HepG2 (cell line): ENCODE measurements around the gene STS. TPM values are rescaled to one million over a fixed set of nuclear protein-coding genes. Genes with fewer than 3 reads are reported as not detected.

Experiments used
- ATAC-seq: fragments of 200-7000 bp; cut with Tn5 transposase; 3 replicates; pipeline ENCODE4 v1.9.1; 2020; ENCODE audit warnings: mild to moderate bottlenecking, moderate library complexity
- BruUV-seq: library from RNA; stranded (reverse); fragments of 400-500 nt; replicated peaks from 2 replicates; lab custom pipeline; 2021; lab: Mats Ljungman, UMichigan
- CTCF ChIA-PET: fragments of 300-600 bp; formaldehyde crosslinking; extraction: SDS; loops from one replicate; lab custom pipeline; 2021; ENCODE audit warnings: low total read pairs, inconsistent platforms, low intra/inter-chr PET ratio; lab: Yijun Ruan, JAX
- POLR2A ChIA-PET: fragments of 350-600 bp; sonication (Branson Sonifier 250); formaldehyde crosslinking; loops from one replicate; lab custom pipeline; 2020; ENCODE audit warnings: antibody characterized with exemption, inconsistent platforms; lab: Yijun Ruan, JAX
- DNase-seq: peaks from one replicate; pipeline ENCODE4 v3.0.0-alpha.2; 2015; ENCODE audit warnings: low spot score
- FAIRE-seq: peaks from 3 replicates; lab custom pipeline; 2011; peaks lifted over from hg19 to GRCh38; lab: Jason Lieb, UNC
- H2AFZ ChIP-seq: one replicate; pipeline ENCODE4 v1.6.1; 2011; ENCODE audit warnings: low read length, inconsistent platforms
- H3K27ac ChIP-seq: fragments of 300-600 bp; 3 replicates; pipeline ENCODE4 v1.8.0; 2011; ENCODE audit warnings: mixed run types, mild to moderate bottlenecking, mixed read lengths, low read length, inconsistent platforms; ENCODE audit not compliant: insufficient read depth; ENCODE audit errors: extremely low read length
- H3K27me3 ChIP-seq, 2 experiments: fragments of 200-600 bp in 1 of 2; 2 replicates in 1 of 2; 3 replicates in 1 of 2; pipeline versions ENCODE4 v1.6.0 to v1.8.0; 2011; ENCODE audit warnings: low read length in 2 of 2, mild to moderate bottlenecking in 2 of 2, moderate library complexity in 2 of 2, inconsistent platforms in 1 of 2; ENCODE audit not compliant: insufficient read depth in 2 of 2, control insufficient read depth in 1 of 2
- H3K36me3 ChIP-seq, 2 experiments: fragments of 200-600 bp in 1 of 2; replicated peaks in 1 of 2; 2 replicates in 1 of 2; 3 replicates in 1 of 2; pipeline versions ENCODE4 v1.5.1 to v1.8.0; 2011; ENCODE audit warnings: low read length in 2 of 2, inconsistent platforms in 1 of 2; ENCODE audit not compliant: insufficient read depth in 2 of 2, control insufficient read depth in 1 of 2
- H3K4me1 ChIP-seq: 2 replicates; pipeline ENCODE4 v1.5.1; 2012; ENCODE audit warnings: low read length, inconsistent platforms; ENCODE audit not compliant: insufficient read depth
- H3K4me2 ChIP-seq: 2 replicates; pipeline ENCODE4 v1.6.0; 2011; ENCODE audit warnings: low read depth, low read length, inconsistent platforms
- H3K4me3 ChIP-seq, 3 experiments: fragments of 200-600 bp in 1 of 3; sonication (generic), shearing (Covaris generic) in 1 of 3; replicated peaks in 1 of 3; 2 replicates each; pipeline ENCODE4 v1.5.1; 2011 to 2016; ENCODE audit warnings: low read length in 3 of 3, inconsistent platforms in 2 of 3, low read depth in 2 of 3, mild to moderate bottlenecking in 2 of 3, control low read depth in 1 of 3, mixed read lengths in 1 of 3; ENCODE audit not compliant: insufficient read depth in 1 of 3
- H3K79me2 ChIP-seq: one replicate; pipeline ENCODE4 v1.6.1; 2011; ENCODE audit warnings: low read length, inconsistent platforms; ENCODE audit not compliant: insufficient read depth
- H3K9ac ChIP-seq: 2 replicates; pipeline ENCODE4 v1.6.0; 2011; ENCODE audit warnings: mild to moderate bottlenecking, low read depth, low read length, inconsistent platforms; ENCODE audit not compliant: insufficient read depth
- H3K9me3 ChIP-seq: 2 replicates; pipeline ENCODE4 v1.5.1; 2012; ENCODE audit warnings: mild to moderate bottlenecking, low read length
- H4K20me1 ChIP-seq: 2 replicates; pipeline ENCODE4 v1.6.0; 2011; ENCODE audit warnings: inconsistent platforms, mild to moderate bottlenecking, low read length, moderate library complexity; ENCODE audit not compliant: insufficient read depth
- ATF4 ChIP-seq, 2 experiments: fragments of 450-650 bp in 1 of 2; sonication (generic) in 1 of 2; formaldehyde crosslinking; IDR thresholded peaks; 2 replicates each; pipeline versions ENCODE4 v1.5.0 to v1.8.0; 2020 to 2022; ENCODE audit warnings: mild to moderate bottlenecking in 1 of 2, missing genetic modification reagents in 1 of 2
- CEBPB ChIP-seq: IDR thresholded peaks from 2 replicates; pipeline ENCODE4 v1.6.1; 2011; ENCODE audit warnings: low read depth, low read length, improper control_type of control experiment, borderline replicate concordance
- CEBPG ChIP-seq: IDR thresholded peaks from 2 replicates; pipeline ENCODE4 v1.6.1; 2016
- HMG20B ChIP-seq: conservative IDR thresholded peaks from 2 replicates; pipeline ENCODE4 v1.6.1; 2016; ENCODE audit warnings: missing genetic modification reagents, missing compliant biosample characterization
- IRF2 ChIP-seq: IDR thresholded peaks from 2 replicates; pipeline ENCODE4 v1.6.1; 2018; ENCODE audit warnings: missing genetic modification reagents, missing compliant biosample characterization
- IRX3 ChIP-seq: sonication (generic); formaldehyde crosslinking; IDR thresholded peaks from 2 replicates; pipeline ENCODE4 v1.8.1; 2023; ENCODE audit warnings: mild to moderate bottlenecking, low read depth, missing genetic modification reagents, borderline replicate concordance
- MAFK ChIP-seq, 2 experiments: IDR thresholded peaks in 1 of 2; conservative IDR thresholded peaks in 1 of 2; 2 replicates each; pipeline ENCODE4 v1.6.1; 2011; ENCODE audit warnings: improper control_type of control experiment in 2 of 2, low read length in 2 of 2
- MIXL1 ChIP-seq: IDR thresholded peaks from 2 replicates; pipeline ENCODE4 v1.6.1; 2016
- NFKBIZ ChIP-seq: IDR thresholded peaks from 2 replicates; pipeline ENCODE4 v1.6.1; 2018; ENCODE audit warnings: missing genetic modification reagents, missing compliant biosample characterization
- PHF21A ChIP-seq: sonication (generic); formaldehyde crosslinking; IDR thresholded peaks from 2 replicates; pipeline ENCODE4 v1.5.0; 2020; ENCODE audit warnings: mild to moderate bottlenecking, missing genetic modification reagents
- RBFOX2 ChIP-seq: fragments of 200-400 bp; formaldehyde crosslinking; IDR thresholded peaks from 2 replicates; pipeline ENCODE4 v1.6.1; 2017; ENCODE audit warnings: low read depth, mild to moderate bottlenecking, low read length
- SOX5 ChIP-seq: IDR thresholded peaks from 2 replicates; pipeline ENCODE4 v1.6.1; 2016; ENCODE audit warnings: borderline replicate concordance
- ZFAT ChIP-seq: sonication (generic); formaldehyde crosslinking; conservative IDR thresholded peaks from 2 replicates; pipeline ENCODE4 v1.8.1; 2023; ENCODE audit warnings: missing genetic modification reagents, inconsistent platforms
- ZNF136 ChIP-seq: sonication (generic); formaldehyde crosslinking; IDR thresholded peaks from 2 replicates; pipeline ENCODE4 v1.8.1; 2022; ENCODE audit warnings: low read depth, mild to moderate bottlenecking, moderate library complexity, missing genetic modification reagents
- ZNF331 ChIP-seq: sonication (generic); formaldehyde crosslinking; IDR thresholded peaks from 2 replicates; pipeline ENCODE4 v1.4.0; 2020; ENCODE audit warnings: missing genetic modification reagents
- ZNF484 ChIP-seq: sonication (generic); formaldehyde crosslinking; IDR thresholded peaks from 2 replicates; pipeline ENCODE4 v1.5.1; 2020; ENCODE audit warnings: mild to moderate bottlenecking, low read depth, missing genetic modification reagents, borderline replicate concordance
- ZNF616 ChIP-seq: sonication (generic); formaldehyde crosslinking; IDR thresholded peaks from 2 replicates; pipeline ENCODE4 v1.5.0; 2020; ENCODE audit warnings: low read depth, mild to moderate bottlenecking, missing genetic modification reagents
- ZNF644 ChIP-seq: IDR thresholded peaks from 2 replicates; pipeline ENCODE4 v1.6.1; 2016; ENCODE audit warnings: low read depth
- ZNF709 ChIP-seq: sonication (generic); formaldehyde crosslinking; IDR thresholded peaks from 2 replicates; pipeline ENCODE4 v1.5.0; 2020; ENCODE audit warnings: mild to moderate bottlenecking, missing genetic modification reagents
- ZNF790 ChIP-seq: sonication (generic); formaldehyde crosslinking; IDR thresholded peaks from 2 replicates; pipeline ENCODE4 v1.8.0; 2022; ENCODE audit warnings: missing genetic modification reagents, mild to moderate bottlenecking, borderline replicate concordance
- WGBS: methylation state at CpG from one replicate; pipeline ENCODE4 v1.1.6; 2017; ENCODE audit warnings: low lambda C conversion rate; 5-methylcytosine and 5-hydroxymethylcytosine counted together
- in situ Hi-C: cut with HindIII; loops from 2 replicates; pipeline ENCODE4 v1.10.0; 2017; ENCODE audit warnings: low pct_unique_long_range_greater_than_20kb; ENCODE audit not compliant: extremely low pct_ligation_motif_present
- intact Hi-C: fragments of 100-400 bp; cut with micrococcal nuclease; formaldehyde crosslinking; loops from one replicate; pipeline ENCODE4 v1.10.0; 2022; ENCODE audit not compliant: unreplicated experiment
- polyA plus RNA-seq, 8 experiments: library from polyadenylated mRNA; depleted of rRNA in 3 of 8; stranded (reverse) in 7 of 8; unstranded in 1 of 8; fragments of >200 nt; fragmentation: Illumina TruSeq in 4 of 8; extraction: Trizol in 4 of 8; gene quantifications; 2 replicates each; pipeline versions ENCODE4 v1.2.1 to v1.2.3, GENCODE V29; 2011 to 2016; ENCODE audit warnings: low read depth in 4 of 8, missing spikeins in 1 of 8, mixed read lengths in 1 of 8; ENCODE audit not compliant: insufficient read depth in 1 of 8
- total RNA-seq, 5 experiments: library from RNA; depleted of rRNA; stranded (reverse); fragments of >200 nt; fragmentation: Illumina TruSeq; extraction: Trizol; gene quantifications; 2 replicates each; pipeline ENCODE4 v1.2.3, GENCODE V29; 2016; ENCODE audit warnings: low read depth in 1 of 5

STS gene
- total and polyA plus RNA-seq, 2 of the 13 experiments (the other 11 are each of a cell fraction or from before 2014, with no cell fraction given), result 0.87 to 1.5 TPM

- no peaks in the 10 kb centered on the region for H3K9me3 ChIP-seq
- TF ChIP-seq CEBPG (CRISPR knock-in tag) (0 out of 2 replicates have a peak, but pooled peaks have one; percentile 34), IRF2 (CRISPR knock-in tag) (no peak), CEBPB (peak; percentile 43; the same call in 1 of the 2 replicates), ATF4 (CRISPR knock-in tag; IDR thresholded peaks at IDR 0.05) (peak in 1 of 2 experiments; percentile 71; a peak in 2 of 4 replicates)
- TF ChIP-seq, all 625 proteins: peak for 3
- Histone ChIP-seq H3K4me3 (no peak overlapping the region), H3K79me2 (no peaks in the 10 kb centered on the region), H3K36me3 (no peaks in the 10 kb centered on the region), H3K27me3 (no peaks in the 10 kb centered on the region), H3K9ac (no peak overlapping the region), H4K20me1 (no peaks in the 10 kb centered on the region), H2AFZ (no peak overlapping the region), H3K4me1 (peaks cover 25% of the 10 kb centered on the region), H3K4me2 (no peak overlapping the region), H3K27ac (no peak overlapping the region)
- POLR2A ChIA-PET, result no interaction called here
- no peak for FAIRE-seq
- WGBS, result 70% methylated on average over 3 of the region's 3 CpGs
- intact Hi-C loops, result no loop called here
- BruUV-seq, result no TSS peak
- DNase-seq, result no peak
- no peak for ATAC-seq
- in situ Hi-C loops, result no loop called here
- CTCF ChIA-PET, result no interaction called here
These were observed 9.4 kb downstream of the STS start for GRCh38 chrX:7156879-7157278.

GRCh38 chrX:7158468-7158990 is 11.0 kb downstream of the STS start:
- no peak for TF ChIP-seq IRX3
- no peak for TF ChIP-seq PHF21A (CRISPR knock-in tag)
- TF ChIP-seq ZNF616 (CRISPR knock-in tag), result no peak
- TF ChIP-seq SOX5 (CRISPR knock-in tag), result no peak
- no peak for TF ChIP-seq ZNF790 (CRISPR knock-in tag)
- no peak for TF ChIP-seq RBFOX2
- TF ChIP-seq ZNF644 (CRISPR knock-in tag), result no peak
- no peak for TF ChIP-seq ZNF331 (CRISPR knock-in tag)
- no peak for TF ChIP-seq NFKBIZ (CRISPR knock-in tag)
- no peak for TF ChIP-seq HMG20B
- TF ChIP-seq ZNF709 (CRISPR knock-in tag), result no peak
- TF ChIP-seq ZNF136, result no peak
- TF ChIP-seq MIXL1, result no peak
- no peak for TF ChIP-seq ZFAT (CRISPR knock-in tag)
- TF ChIP-seq ZNF484 (CRISPR knock-in tag), result no peak
- no peak for TF ChIP-seq MAFK (conservative IDR thresholded peaks at IDR 0.05 in 1 of 2, IDR thresholded peaks at IDR 0.05 in 1 of 2; ENCODE audit: low read length in 2 of 2)
- no peak overlapping the region for H3K9ac ChIP-seq
- no peak for FAIRE-seq
- H3K79me2 ChIP-seq, result no peaks in the 10 kb centered on the region
- no peaks in the 10 kb centered on the region for H4K20me1 ChIP-seq
- no peaks in the 10 kb centered on the region for H3K27me3 ChIP-seq
- no peak overlapping the region for H3K4me3 ChIP-seq
- BruUV-seq, result no TSS peak
- H3K4me2 ChIP-seq, result no peak overlapping the region
- intact Hi-C loops (no loop called here), in situ Hi-C loops (no loop called here)
- no peak for DNase-seq
- 67% methylated on average over 3 of the region's 5 CpGs for WGBS
- no peak overlapping the region for H2AFZ ChIP-seq
- CTCF ChIA-PET, result no interaction called here
- no peak overlapping the region for H3K27ac ChIP-seq
- no peaks in the 10 kb centered on the region for H3K36me3 ChIP-seq
- POLR2A ChIA-PET, result no interaction called here
- H3K4me1 ChIP-seq, result peaks cover 25% of the 10 kb centered on the region
- H3K9me3 ChIP-seq, result no peaks in the 10 kb centered on the region
- ATAC-seq, result no peak
